Kidney capillary endothelial cell (primary cell): ENCODE data around the gene KHK.

ENCODE experiments used
- DNase-seq: peaks from one replicate; pipeline ENCODE4 v3.0.0-alpha.2; 2018; ENCODE audit warnings: low spot score

The KHK gene

DNA sequence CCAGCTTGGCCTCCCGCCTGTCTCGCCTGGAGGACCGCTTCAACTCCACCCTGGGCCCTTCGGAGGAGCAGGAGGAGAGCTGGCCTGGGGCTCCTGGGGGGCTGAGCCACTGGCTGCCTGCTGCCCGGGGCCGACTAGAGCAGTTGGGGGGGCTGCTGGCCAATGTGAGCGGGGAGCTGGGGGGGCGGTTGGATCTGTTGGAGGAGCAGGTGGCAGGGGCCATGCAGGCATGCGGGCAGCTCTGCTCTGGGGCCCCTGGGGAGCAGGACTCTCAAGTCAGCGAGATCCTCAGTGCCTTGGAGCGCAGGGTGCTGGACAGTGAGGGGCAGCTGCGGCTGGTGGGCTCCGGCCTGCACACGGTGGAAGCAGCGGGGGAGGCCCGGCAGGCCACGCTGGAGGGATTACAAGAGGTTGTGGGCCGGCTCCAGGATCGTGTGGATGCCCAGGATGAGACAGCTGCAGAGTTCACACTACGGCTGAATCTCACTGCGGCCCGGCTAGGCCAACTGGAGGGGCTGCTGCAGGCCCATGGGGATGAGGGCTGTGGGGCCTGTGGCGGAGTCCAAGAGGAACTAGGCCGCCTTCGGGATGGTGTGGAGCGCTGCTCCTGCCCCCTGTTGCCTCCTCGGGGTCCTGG, 3.7 kb upstream of the KHK start:
- no peak for DNase-seq

DNA sequence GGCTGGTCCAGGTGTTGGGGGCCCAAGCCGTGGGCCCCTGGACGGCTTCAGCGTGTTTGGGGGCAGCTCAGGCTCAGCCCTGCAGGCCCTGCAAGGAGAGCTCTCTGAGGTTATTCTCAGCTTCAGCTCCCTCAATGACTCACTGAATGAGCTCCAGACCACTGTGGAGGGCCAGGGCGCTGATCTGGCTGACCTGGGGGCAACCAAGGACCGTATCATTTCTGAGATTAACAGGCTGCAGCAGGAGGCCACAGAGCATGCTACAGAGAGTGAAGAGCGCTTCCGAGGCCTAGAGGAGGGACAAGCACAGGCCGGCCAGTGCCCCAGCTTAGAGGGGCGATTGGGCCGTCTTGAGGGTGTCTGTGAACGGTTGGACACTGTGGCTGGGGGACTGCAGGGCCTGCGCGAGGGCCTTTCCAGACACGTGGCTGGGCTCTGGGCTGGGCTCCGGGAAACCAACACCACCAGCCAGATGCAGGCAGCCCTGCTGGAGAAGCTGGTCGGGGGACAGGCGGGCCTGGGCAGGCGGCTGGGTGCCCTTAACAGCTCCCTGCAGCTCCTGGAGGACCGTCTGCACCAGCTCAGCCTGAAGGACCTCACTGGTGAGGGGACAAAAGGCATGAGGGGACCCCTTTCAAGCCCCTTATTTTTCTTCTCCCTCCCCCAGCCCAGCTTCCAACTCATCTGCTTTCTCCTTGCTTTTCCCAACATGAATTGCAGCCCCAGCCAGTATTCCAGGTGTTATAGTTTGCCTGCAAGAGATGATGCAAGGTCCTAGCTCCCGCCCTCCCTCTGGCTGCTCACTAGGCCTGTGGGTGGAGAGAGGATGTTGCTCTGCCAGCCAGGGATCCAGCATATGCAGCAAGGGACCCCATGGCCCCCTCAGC, 2.9 kb upstream of the KHK start:
- DNase-seq: no peak

DNA sequence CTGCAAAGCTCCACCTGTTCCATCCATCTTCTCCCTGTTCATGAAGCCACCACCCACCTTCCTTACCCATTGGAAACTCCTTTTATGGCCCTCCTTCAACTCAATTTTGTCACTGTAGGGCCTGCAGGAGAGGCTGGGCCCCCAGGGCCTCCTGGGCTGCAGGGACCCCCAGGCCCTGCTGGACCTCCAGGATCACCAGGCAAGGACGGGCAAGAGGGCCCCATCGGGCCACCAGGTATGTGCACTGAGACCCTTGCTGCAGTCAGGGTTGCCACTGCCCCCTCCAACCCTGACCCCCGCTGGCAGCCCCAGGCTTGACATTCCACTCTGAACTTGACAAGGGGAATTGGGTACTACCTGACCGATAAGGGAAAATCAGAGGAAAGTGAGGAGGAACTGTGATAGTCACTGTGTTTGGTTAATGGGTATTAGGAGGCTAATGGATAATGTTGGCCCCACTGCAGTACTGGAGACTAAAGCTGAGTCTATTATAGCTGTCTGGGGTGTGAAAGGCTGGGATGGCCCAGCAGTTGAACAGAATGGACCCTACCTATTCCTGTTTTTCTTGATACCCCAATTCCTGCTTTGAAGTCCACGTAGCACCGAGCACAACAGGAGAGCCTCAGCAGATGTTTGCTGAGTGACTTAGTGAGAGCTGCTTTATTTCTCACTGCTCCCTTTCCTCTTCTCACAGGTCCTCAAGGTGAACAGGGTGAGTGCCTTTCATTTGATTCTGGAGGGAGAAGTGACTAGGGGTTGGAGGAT, 2.1 kb upstream of the KHK start:
- DNase-seq: no peak

DNA sequence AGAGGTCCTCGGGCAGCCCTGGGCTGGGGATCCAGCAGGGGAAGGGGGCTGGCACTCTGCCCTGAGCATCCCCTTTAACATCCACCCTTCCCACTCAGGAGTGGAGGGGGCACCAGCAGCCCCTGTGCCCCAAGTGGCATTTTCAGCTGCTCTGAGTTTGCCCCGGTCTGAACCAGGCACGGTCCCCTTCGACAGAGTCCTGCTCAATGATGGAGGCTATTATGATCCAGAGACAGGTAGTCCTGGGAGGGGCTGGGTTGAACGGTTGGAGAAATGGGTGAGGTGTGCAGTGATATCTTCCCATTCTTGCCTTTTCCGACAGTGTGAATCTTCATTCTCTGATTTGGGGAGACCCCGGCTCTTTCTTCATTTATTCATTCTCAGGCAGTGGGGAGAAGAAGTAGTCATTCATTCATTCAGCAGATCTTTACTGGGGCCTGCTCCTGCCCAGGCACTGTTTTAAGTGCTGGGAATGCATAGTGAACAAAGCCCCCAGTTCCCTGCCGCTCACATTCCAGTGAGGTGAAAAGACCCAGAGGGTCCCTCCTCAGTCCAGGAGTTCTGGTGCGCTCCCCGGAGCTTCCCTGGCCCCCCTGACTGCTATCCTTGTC, 1.4 kb upstream of the KHK start:
- DNase-seq: no peak

DNA sequence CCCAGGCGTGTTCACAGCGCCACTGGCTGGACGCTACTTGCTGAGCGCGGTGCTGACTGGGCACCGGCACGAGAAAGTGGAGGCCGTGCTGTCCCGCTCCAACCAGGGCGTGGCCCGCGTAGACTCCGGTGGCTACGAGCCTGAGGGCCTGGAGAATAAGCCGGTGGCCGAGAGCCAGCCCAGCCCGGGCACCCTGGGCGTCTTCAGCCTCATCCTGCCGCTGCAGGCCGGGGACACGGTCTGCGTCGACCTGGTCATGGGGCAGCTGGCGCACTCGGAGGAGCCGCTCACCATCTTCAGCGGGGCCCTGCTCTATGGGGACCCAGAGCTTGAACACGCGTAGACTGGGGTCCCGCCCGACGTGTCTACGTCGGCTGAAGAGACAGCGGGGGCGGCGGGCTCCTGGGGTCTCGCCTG, 891 bp upstream of the KHK start:
- peak; percentile 52 for DNase-seq

DNA sequence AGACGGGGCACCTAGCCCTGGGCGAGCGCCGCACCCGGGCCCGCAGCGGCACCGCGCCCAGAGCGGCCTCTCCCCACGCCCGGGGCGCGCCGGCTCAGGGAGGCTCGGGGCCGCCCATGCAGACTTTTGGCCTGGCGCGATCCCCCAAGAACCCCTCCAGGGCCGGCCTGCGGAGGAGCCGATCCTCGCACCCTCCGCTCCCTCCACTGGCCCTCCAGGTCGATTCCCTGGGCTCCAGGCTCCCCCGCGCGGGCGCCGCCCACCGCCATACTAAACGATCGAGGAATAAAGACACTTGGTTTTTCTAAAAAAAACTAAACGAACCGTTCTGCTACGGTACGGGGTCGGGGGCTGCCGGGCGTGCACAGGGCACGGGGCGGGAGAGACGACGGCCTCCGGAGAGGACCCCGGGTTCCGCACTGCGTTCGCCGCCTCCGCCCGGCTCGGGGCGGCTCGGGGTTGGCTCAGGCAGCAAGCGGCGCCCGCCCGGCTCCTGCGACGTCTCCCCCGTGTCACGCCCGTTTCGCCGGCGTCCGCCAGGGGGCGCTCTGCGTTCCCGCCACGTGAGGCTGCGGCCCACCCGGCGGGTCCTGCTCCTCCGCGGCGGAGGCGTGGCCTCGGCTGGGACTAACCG, 365 bp upstream of the KHK start:
- peak; percentile 87 for DNase-seq

DNA sequence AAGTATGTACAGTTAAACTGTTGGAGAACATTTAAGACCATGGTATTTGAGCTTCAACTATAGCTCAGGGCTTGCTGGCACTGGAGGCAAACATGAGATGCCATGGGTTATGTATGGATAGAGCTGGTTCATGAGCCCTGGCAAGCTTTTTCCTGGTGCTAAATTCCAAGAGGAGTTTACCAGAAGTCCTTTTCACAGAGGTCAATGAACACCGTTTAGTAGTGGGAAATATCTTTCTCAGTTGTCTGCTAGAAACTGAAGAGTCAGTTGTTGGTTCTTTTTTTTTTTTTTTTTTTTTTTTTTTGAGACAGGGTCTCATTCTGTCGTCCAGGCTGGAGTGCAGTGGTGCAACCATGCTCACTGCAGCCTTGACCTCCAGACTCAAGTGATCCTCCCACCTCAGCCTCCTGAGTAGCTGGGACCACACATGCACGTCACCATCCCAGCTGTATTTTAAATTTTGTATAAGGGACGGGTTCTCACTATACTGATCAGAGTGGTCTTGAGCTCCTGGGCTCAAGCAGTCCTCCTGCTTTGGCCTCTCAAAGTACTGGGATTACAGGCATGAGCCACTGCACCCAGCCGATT, 1.3 kb downstream of the KHK start:
- no peak for DNase-seq

DNA sequence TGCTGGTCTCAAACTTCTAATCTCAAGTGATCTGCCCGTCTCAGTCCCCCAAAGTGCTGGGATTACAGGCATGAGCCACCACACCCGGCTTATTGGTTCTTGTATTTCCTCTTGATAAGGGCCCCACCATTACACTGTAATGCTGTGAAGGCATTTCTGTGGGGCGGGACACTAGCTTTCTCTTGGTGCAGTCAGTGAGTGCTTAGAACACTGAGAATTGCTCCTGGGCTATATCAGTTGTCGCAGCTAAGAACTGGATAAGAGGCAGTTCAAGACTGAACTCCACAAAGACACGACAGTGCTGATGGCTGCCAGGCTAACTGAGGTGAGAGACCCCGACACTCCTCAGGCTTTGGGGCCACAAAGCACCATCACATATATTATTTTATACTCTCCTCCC, 2.1 kb downstream of the KHK start:
- no peak for DNase-seq

DNA sequence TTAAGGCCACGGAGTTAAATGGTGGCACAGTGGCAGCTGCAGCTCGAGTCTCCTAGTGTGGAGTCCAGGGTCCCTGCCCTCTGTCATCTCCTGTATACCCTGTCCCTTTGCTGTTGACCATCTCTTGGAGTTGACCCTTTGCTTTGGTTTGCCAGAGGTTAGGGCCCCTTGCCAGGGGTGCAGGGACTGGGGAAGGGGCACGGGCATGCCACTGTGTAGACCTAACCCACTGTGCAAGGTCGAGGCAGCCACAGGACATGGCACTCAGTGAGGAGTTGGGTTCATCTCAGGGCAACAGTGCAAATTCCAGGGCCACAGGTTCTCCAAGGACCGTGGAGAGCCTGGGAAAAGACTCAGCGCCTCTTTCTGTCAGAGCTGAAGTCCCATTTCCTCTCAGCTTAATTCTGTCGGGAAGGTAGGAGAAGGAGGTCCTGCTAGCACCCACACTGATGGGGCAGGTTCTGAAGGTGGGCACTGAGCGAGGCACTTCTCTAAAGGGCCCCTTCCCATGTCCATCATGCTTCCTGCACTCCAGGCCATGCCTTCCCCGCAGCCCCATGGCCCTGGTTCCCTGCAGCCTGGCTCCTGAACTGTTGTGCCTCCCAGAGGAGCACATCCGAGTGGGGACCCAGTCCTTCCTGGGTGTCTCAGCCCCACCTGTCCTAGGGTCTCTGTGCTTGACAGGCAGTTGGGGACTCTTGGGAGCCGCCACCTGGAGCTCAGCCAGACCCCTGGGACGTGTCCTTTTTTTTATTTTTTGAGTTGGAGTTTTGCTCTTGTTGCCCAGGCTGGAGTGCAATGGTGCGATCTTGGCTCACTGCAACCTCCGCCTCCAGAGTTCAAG, 2.8 kb downstream of the KHK start:
- DNase-seq: no peak

DNA sequence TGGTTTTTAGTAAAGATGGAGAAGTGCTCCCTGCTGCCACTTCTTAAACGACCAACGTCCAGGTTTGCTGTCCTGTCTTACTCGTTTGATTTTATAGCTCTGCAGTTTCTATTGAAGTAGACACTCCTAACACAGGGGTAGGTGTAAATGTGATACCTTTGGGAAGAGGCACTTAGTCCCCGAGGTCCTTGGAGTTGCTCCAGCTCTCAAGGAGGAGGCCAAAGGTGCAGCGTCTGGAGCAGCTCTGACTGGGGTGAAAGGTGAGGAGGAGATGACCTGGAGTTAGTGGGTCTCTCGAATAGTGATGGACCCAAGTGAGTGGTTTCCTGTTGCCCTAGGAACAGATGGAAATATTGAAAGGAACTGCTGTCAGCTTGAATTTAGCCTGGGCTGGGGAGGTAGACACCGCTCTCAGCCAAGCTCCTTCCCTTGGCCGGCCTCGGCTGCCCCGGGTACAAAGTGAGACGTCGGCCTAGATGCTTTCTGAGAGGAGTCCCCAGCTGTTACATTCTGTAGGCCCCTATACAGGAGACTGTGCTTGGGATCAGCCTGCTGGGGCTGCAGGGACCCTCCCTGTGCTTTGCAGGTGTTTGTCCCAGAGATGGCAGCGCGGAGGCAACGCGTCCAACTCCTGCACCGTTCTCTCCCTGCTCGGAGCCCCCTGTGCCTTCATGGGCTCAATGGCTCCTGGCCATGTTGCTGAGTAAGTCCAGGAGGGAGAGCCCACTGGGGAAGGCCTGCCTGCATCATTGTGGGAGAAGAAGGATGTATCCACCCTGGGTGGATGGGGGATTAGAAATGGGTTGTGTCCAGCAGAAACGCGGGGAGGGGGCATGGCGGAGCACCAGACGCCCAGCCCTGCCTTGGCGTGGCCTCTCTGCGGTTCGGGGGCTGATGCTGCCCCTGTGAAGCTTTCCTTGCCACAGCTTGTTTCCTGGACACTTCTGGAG, 5.4 kb downstream of the KHK start:
- DNase-seq: no peak

DNA sequence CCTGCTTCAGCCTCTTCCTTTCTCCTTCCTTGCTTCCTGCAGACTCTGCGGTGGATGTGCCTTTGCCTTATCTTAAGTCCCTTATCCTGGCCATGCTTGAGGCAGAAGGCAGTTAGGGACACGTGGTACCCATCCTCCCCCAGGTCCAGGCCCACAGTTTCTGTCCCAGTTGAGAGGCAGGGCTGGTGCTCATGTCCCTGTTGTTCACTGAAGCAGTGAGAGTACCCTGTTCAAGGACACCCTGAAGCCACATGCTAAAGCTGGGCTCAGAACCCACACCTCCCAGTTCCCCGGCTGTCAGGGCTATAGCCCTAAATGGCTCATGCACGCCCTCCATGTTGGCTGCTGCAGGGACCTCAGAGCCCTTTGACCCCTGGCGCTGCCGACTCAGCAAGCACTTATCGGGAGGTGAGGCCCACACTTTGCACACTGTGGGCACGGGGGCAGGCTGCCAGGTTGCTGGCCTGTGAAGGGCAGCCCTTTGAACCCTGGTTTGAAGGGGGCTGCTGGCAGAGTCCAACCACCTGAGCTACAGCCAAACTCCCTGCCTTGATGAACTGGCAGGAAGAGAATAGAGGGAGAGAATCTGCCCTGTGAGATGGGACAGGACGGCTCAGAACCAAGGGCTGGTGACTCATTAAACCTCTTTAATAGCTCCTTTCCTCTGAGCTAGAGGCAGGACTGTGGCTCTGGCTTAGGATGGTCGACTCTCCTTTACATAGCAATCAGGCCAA, 6.3 kb downstream of the KHK start:
- DNase-seq: no peak

DNA sequence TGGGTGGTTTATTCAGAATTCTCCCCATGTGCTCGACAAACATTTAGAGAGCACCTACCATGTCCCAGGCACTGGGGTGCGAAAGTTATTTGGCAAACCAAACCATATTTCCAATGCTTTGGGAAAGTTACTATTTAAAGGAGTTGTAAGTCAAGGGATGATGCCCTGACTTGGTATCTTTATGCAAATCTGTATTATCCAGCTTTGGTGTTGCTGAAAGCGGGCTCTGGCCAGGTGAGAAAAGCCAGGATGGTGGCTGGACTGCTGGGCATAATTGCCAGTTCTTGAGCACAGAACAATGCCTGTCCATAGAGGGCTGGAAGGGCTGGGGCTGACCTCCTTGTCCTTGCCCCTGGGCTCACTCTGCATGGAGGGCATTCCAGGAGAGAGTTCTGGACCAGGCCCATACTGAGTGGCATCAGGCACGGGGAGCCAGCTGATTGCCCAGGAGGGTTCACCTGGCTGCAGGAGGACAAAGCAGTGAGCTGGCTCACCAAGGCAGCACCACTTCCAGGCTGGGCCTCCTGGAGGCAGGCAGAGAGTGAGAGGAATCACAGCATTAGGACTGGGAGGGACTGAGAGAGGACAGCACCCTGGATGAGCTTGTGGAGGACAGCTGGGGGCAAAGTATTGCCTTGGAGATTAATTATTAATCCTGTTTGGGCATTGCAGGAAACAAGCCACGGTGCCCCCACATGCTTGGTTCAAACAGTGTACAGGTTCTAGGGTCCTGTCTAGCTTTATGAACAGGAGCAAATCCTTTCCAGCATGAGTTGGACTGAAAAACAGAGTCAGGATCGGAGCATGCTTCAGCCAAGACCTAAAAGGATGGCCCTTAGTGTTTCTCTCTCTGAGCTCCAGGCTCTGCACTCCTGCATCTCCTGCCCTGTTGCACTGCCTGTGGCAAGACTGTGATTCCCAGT, 7.1 kb downstream of the KHK start:
- no peak for DNase-seq

DNA sequence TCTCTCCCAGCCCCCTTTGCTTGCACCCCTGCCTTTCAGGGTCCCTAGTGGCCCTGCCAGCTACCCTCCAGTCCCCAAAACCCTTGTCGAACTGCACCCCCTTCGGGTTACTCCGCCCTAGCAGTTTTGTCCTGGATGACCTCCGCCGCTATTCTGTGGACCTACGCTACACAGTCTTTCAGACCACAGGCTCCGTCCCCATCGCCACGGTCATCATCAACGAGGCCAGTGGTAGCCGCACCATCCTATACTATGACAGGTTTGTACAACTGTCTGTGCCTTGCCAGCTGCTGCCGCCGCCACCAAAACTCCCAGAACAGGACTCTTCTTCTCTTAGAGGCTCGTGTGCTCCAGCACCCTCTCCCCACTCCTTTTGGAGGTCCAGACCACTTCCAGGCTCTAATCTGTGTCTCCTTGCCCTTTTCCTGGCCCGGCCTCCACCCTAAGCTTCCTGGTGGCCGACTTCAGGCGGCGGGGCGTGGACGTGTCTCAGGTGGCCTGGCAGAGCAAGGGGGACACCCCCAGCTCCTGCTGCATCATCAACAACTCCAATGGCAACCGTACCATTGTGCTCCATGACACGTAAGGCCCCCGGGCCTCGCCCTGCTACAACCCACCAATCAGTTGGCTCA, 7.9 kb downstream of the KHK start:
- no peak for DNase-seq

DNA sequence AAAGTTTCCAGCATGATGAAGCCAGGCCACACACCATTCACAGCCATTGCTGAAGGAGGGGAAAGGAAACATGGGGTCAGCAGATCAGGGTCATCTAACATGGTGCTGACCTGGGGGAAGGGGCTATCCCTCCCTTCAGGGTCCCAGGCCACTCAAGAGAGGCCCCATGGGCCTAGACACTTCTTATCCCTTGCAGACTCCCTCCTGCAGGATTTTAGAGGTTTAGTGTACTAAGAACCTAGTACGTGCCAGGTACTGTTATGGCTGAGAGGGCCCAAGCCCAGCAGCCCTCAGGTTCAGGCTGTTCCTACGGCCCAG, 8.8 kb downstream of the KHK start:
- DNase-seq: no peak

DNA sequence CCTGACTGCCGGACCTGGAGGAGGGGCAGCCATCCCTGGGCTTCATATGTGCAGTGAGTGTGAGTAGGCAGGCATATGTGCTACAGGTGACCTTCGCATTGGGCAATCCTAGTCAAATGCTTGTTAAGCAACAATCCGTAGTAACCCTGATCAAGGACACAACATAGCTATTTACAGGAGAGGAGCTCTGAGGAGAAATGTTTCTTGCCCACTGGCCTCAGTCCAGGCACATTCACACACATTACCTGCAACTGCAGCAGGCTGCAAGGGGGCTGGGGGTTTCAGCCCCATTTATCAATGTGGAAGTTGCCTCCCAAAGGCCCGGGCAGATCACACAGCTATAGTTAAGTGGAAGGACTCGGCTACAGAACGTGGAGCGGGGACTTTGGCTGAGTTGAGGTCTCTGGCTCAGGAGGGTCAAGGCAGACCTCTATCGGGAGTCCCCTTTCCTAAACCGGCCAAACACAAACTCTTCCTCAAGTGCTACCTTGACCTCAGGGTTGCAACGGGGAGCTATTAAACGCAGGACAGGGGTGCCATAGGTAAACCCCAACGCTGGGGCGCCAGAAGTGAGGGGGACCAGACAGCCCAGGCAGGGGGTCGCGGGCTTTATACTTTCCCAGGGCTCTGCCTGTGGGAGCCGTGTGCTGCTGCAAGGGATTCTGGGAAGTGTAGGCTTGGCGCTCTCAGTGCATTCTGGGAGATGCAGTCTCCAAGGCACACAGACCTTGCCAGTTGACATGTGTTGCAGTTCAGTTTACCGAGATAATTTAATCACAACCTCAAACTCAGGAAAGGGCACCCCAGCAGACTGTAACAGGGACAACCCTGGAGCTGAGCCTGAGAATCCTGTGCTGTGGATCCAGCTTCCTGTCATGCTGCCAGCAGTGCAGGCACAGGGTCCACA, 9.4 kb downstream of the KHK start:
- DNase-seq: no peak

DNA sequence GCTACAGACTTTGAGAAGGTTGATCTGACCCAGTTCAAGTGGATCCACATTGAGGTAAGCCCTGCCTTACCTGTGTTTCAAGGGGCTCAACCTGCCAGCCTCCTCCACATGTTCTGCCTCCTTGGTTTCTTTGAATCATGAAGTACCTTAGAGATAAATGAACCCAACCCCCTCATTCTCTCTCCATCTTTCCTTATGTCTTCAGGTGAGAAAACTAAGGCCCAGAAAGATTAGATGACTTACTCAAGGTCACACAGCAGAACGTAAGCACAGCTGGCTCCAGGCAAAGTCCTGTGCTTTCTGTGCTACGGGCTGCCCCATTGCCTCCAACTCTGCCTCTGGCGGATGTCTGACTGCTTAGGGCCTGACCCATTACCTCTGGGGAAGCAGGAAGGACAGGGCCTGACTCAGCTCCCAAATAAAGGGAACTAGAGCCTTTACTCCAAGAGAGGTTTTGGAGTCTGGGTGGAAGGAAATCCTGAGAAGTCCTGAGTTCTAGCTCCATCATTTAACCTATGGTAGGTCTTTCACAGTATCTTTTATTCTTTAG, 10.3 kb downstream of the KHK start:
- no peak for DNase-seq
